Central memory CD4-positive, alpha-beta T cell (primary cell): Measurements from ENCODE around the gene NUP210.

Experiments used
- DNase-seq: peaks from one replicate; pipeline ENCODE4 v3.0.0; 2022

Gene NUP210

DNA sequence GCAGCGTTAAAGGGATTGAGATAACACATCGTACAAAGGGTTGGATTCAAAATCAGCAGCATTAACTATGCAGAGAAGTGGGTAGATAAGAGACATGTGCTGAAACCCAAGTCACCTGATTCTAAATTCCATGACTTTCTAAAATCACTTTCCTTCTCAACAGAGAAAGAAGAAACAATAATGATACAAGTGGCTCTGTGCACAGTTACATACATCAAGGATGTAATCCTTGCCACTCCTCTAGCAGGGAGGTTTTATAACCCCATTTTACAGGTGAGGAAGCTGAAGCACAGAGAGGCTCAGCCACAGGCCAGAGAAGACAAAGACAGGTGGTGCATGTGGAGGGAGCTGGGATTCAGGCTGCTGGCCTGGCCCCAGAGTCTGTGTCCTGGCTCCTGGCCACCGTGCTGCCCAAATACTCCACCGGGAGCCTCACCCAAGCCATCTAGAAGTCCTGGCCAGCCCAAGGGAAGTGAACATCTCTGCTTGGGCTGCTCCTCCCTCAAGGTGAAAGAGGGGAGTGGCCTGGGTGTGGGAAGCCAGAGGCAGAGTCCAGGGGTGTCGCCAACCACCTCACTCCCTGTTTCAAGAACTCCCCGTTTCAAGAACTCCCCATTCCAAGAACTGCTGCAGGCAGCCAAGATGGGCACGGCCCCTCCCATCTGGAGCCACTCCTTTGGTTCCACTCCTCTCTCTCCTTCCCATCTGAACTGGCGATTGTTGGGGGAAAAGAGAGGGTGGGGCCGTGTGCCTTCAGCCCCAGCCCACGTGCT, 147.1 kb downstream of the NUP210 start:
- no peak for DNase-seq

DNA sequence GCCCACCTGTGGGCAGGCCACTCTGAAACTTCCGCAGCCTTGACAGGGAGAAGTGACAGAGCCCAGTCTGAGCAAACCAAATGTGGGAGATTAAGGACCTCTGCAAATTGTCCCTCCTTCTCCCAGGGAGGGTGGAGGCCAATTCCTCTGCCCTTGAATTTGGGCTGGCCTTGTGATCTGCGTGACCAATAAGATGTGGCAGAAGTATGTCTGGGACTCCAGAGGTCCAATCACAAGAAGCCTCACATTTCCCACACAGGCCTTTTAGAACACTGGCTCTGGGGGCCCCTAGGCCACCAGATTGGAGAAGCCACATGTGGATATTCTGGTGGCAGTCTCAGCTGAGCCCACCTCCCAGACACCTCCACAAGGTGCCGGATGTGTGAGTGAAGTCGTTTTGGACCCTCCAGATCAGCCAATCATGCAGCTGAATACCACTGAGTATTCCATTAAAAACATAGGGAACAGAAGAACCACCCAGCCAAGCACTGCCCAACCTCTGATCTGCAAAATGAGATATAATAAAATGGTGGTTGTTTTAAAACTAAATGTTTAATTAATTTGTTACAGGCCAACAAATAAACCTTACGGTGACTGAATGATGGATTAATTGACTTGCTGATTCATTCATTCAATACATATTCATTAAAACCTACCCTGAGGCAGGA, 150.3 kb downstream of the NUP210 start:
- no peak for DNase-seq

DNA sequence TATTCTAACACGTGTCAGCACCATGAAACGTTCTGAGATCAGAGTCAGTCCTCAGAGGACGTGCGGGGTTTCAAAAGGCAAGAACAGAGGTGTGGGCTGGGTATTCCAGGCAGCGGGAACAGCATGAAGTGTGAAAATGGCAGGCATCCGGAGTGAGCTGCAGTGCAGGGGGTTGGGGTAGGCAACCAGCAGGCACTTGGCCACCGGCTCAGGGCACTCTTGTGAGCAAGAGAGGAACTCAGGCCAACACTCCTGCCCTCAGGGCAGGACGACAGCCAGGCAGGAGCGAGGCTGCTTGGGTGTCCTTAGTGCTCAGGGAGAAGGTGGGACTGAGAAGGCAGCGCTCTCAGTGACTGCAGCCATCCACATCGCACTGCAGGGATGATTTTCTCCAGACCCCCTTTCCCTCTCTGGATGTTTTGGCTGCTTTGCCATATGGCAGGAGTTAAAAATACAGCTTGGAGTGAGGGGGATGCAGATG, 151.1 kb downstream of the NUP210 start:
- DNase-seq, result no peak

DNA sequence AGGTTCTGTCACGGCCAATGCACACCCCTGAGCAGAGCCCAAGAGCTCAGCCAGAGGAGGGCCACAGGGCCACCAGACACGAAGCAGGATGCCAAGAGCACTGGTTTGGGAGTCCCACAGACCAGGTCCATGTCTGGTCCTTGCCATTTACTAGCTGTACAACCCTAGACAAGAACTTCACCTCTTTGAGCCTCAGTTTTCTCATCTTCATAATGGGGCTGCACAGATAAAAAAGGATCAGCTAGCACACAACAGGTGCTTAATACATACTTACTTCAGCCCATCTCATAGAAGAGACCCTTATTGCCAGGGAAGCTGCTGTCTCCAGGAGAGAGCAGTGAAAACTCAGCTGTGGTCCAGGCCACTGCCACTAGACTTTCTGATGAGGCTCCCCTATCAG, 152.0 kb downstream of the NUP210 start:
- no peak for DNase-seq

DNA sequence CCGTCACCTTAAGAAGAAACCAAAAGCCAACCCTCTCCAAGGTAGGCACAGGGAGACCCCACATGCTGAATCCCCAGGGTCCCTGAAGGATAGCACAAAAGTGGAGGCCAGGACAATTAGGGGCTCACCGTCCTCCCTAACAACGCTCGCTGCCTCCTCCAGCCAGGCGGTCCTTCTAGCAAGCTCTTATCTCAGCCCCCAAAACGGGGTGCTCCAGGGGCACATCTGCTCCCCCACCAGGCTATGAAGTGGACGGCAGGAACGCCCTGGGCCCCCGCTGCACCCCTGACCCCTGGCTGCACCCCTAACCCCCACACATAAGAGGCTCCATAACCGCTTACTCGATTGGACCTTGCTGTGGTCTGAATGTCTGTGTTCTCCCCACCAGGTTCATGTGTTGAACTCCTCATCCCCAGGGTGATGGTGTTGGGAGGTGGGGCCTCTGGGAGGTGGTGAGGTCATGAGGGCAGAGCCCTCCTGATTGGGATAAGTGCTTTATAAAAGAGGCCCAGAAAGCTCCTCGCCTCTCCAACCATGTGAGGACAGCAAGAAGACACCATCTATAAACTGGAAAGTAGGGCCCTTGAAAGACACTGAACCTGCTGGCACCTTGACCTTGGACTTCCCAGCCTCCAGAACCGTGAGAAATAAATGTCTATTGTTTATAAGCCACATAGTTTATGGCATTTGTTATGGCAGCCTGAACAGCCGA, 153.3 kb downstream of the NUP210 start:
- DNase-seq, result no peak
